Activated CD8-positive, alpha-beta memory T cell treated with anti-CD3 and anti-CD28 coated beads for 4 hours (primary cell): ENCODE results near the gene TCF25.
A peak's percentile ranks its signal among the peaks of the same experiment; 100 is the strongest.
"Not testable (repeated sequence)": the region's sequence is repeated elsewhere in the genome, so short reads cannot be mapped to it uniquely, and the experiment has no call there.

Source experiments
- DNase-seq, 2 donors: peaks; one replicate each; pipeline ENCODE4 v3.0.0-alpha.2; 2020; ENCODE audit warnings: low read depth in 2 of 2

Gene TCF25

DNA sequence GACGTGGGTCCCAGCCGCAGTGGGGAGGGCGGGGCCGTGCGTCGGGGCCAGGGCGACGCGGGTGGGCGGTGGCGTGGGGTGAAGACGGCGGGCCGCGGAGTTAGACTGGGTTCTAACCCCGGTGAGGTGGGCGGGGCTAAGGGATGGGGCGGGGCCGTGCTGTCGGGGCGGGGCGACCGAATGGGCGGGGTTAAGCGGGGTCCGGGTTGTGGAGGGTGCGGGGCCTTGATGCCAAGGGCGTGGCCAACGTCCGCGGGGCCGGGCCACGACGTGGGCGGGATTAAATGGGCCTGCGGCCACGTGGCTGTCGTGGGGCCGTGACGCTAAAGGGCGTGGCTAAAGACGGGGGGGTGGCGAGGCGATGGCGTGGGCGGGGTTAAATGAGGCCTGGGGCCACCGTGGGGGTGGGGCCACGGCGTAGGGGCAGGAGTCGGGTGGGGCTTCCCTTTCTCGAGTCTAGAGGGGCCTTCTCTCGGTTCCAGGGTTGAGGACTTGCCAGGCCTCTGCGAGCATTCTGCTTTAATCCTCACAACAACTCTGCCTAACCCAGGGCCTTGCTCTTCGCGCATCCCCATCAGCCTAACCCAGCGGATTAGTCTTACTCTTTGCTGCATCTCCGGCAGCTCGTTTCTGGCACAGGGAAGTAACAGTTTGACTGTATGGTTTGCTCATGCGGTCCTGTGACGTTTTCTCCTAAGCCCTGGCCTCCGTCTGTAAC, 739 bp downstream of the TCF25 start:
- DNase-seq, result peak; percentile 91 to 92

DNA sequence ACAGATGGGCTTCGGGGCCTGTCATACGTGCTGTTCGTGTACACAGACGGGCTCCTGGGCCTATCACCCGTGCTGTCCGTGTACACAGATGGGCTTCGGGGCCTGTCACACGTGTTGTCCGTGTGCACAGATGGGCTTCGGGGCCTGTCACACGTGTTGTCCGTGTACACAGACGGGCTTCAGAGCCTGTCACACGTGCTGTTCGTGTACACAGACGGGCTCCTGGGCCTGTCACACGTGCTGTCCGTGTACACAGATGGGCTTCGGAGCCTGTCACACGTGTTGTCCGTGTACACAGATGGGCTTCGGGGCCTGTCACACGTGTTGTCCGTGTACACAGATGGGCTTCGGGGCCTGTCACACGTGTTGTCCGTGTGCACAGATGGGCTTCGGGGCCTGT, 5.7 kb downstream of the TCF25 start:
- DNase-seq, result not testable (repeated sequence)

DNA sequence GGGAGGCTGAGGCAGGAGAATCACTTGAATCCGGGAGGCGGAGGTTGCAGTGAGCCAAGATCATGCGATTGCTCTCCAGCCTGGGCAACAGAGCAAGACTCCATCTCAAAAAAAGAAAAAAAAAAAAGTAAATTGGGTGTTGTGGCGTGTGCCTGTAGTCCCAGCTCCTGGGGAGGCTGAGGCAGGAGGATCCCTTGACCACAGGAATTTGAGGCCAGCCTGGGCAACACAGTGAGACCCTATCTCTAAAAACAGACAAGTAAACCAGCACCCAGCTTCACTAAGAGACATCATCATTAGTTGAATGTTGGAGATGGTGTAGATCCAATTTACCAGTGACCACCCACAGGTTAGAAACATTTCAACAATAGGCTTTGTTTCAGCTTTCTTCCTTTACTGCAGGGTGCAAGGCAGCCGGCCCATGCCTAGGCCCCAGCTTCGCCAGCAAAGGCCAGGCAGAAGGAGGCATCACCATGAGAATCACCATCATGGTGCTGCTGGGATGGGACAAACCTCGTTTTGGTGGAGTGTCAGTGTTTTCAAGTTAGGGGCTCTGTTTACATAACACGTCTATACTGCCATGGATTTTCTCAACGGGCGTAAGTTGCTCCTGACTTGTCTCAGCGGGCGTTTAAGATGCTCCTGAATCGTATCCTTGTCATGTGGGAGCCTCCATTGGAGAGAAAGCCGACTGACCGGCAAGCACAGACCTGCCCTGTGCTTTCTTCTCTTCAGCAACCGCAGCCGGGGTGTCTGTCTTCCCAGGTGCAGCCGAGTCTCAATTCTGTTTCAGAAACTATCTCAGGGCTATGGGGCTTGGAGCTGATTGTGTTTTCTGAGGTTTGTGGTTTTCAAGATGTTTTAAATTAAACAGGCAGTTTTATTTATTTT, 7.3 kb downstream of the TCF25 start:
- DNase-seq, result no peak

DNA sequence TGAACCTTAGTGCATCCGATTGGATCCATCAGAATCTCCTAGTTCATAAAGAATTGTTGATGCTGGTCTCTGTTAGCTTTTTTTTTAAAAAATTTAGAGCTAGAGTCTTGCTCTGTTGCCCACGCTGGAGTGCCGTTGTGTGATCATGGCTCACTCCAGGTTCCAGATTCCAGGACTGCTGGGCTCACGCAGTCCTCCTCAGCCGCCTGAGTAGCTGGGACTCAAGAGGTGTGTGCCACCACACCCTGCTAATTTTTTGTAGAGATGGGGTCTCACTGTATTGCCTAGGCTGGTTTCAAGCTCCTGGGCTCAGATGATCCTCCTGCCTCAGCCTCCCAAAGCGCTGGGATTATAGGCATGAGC, 8.0 kb downstream of the TCF25 start:
- DNase-seq, result no peak

DNA sequence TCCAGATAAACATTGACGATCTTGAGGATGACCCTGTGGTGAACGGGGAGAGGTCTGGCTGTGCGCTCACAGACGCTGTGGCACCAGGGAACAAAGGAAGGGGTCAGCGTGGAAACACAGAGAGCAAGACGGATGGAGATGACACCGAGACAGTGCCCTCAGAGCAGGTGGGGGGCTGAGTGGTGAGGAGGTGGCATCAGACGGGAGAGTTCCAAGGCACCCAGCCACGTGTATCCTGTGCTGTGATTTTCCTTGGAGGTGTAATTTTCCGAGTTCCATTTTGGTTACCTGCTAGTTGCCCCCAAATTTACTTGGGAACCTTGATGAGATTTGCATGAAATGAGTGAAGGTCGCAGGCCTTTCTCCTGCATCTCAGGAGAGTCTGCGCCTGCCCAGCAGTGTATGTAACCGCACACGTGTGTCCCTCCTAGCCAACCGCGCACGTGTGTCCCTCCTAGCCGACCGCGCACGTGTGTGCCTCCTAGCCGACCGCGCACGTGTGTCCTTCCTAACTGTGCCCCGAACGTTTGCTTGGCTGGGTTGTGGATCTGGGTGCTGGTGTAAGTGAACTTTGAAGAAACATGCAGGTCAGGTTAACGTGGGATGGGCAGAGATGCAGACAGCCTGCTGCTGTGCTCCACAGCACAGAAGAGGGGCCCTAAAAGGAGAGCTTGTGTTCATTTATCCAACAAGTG, 10.1 kb downstream of the TCF25 start:
- no peak for DNase-seq

DNA sequence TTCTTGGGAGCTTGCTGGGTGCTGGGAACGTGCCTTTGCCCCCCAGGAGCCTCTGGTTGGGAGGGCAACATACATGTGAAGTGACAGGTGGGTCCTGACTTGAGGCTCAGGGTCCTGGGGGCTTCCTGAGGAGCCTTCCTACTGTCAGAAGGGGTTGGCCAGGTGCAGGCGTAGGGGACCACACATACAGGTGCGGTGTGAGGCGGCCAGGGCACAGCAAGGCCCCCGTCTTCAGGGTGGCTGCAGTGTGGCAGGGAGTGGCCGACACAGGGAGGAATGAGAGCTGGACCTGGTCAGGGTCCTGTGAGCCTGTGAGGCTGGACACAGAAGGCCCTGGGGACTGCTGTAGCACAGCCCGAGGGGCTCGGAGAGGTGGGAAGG, 10.6 kb downstream of the TCF25 start:
- no peak for DNase-seq

DNA sequence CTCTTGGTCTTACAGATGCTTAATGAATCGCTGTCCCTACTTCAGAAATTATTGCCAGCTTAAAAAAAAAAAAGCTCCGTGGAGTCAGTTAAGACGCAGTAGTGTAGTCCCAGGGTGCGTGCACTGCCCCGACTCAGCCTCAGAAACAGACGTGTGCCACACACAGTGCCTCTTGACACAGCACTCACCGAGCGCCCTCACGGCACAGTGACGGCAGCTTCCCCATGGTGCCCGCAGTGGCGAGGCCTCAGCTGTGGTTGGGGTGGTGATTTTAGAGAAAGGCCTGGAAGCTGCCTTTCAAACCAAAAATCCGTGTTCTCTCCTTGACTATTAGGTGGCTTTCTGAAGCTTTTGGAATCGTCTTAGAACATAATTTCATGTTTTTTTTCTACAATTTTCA, 13.9 kb downstream of the TCF25 start:
- no peak for DNase-seq

DNA sequence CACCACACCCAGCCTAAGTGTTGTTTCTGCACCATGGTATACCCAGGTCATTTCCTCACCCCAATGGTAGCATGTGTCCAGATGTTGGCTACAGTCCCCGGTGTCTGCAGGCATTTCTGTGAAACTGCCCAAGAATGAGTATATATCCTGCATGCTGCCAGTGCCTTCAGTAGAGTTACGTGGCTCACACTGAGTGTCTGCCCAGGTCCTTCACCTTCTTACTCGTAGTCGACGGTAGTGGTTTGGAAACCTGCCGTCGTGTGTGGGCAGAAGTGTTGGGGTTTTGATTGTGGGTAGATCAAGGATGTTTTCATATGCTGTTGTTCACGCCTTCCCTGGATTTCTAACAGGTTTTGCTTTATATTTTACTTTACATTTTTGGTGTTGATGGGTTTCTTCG, 16.8 kb downstream of the TCF25 start:
- DNase-seq, result no peak

DNA sequence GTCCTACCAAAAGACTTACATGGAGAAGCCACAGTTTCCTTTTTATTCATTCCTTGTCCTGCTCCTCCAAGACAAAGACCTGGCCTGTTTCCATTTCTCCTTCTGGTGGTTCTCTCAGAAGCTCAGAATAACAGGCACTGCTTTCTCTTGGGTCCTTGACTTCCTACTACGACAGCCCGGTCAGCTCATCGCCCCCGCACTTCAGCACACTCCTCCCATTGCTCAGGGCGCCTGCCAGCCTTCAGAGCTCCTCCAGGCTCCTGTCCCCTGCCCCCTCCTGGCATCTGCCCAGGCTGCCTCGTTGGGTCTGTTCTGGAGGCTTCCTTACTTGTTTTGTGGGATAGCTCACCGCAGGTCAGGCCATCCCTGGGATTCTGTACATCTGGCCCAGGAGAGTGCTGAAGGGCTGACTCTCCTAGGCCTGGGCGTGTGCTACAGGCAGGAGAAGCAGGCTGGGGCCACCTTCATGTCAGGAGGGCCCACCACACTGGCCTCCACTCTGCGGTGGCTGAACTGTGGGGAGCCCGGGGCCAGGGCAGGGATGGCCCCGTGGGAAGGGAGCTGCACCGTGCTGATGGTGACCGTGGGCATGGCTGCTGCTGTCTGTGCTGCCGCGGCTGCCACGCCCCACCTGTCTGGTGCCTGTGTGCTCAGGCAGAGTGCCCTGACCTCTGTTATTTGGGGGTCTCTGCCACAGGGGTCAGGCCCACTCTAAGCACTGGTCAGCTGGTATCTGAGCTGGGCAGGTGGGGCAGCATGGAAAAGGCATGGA, 17.7 kb downstream of the TCF25 start:
- no peak for DNase-seq

DNA sequence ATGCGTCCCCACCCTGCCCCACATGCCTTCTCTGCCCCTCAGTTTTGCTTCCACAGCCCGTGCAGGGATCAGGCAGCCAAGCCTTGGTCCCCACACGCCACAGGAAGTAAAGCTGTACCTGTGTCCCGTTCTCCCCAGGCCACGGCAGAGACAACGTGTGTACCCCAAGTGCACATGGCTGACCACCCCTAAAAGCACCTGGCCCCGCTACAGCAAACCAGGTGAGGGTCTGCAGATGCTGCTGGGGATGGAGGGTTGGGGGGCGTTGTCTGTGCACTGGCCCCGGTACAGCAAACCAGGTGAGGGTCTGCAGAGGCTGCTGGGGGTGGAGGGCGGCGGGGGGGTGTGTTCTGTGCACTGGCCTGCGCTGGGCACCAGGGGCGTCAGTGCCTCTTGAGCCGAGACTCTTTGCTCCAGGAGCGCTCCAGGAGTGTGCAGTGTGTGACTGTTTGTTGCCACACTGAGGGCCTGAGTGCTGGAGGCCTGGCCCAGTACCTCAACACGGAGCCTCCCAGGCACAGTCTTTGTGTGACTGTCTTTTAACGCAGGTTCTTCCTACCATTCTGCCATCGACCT, 18.8 kb downstream of the TCF25 start:
- no peak for DNase-seq

DNA sequence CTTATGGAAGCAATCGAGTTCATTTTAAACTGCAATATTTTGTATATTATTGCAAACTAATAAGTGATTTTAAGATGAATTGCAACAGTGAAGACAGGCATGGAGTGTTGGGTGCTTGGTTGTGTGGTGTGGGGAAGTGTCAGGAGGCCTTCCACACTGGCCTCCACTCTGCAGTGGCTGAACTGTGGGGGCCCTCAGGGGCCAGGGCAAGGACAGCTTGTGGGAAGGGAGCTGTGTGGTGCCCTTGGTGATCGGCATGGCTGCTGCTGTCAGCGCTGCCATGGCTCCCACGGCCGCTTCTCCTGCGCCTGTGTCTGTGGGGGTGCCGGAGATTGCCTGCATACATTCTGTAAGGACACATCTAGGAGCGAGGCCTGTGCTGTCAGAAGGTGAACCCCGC, 19.2 kb downstream of the TCF25 start:
- no peak for DNase-seq

DNA sequence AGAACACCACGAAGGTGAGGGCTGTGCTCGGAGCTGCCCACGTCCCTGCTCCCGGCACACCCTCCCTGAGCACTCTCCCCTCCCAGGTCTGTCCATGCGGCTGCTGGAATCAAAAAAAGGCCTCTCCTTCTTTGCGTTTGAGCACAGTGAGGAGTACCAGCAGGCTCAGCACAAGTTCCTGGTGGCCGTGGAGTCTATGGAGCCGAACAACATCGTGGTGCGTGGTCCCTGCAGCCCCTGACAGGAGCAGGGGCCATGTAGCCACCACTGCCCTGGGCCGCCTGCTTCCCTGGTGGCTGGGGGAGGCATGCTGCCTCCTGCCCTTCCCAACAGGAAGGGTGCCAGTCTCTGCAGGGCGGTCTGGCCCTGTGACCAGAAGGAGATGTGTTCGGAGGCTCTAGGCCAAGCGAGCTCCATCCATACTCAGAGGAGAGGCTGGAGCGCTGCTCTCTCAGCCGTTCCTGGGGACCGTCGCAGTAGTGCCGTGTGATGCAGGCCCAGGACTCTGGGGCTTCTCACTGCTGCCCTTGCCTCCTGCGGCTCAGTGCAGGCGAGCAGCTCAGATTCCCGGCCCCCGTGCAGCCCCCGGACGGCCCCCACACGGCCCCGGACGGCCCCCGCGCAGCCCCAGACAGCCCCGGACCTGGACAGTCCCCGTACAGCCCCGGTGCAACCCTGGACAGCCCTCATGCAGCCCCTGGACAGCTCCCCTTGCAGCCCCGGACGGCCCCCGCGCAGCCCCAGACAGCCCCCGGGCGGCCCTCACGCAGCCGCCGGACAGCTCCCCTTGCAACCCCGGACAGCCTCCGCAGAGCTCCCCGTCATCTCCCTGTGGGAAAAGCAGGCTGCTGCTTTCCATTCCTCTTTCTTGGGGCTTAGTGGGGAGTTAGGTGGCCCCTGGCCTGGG, 20.5 kb downstream of the TCF25 start:
- no peak for DNase-seq

DNA sequence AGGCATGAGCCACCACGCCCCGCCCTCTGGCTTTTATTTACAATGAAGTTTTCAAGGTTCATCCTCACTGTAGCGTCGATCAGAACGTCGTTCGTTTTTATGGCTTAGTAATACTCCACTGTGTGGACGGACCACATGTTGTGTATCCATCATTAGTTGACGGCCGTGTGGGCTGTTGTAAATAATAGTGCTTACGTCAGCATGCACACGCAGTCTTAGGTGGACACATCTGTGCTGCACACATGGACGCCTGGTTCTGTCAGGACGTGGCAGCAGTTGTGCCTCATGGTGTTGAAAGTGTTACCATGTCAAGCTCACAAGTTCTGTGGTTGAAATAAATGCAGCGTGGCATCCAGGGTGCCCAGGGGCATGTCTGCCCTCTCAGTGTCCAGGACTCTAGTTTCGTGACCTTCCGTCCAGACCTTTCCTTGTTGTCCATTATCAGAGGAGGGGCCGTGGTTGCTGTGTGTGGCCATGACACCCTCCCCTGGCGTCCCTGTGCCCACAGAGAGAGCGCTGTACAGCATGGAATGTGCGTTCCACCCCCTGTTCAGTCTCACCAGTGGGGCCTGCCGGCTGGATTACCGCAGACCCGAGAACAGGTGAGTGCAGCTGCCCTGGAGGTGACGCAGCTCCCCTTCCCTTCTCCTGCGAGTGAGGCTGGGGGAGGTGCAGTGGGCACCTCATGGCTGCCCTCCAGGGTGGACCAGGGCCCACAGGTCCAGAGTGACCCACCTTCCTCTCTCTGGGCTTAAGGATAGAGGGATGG, 22.3 kb downstream of the TCF25 start:
- DNase-seq, result no peak

DNA sequence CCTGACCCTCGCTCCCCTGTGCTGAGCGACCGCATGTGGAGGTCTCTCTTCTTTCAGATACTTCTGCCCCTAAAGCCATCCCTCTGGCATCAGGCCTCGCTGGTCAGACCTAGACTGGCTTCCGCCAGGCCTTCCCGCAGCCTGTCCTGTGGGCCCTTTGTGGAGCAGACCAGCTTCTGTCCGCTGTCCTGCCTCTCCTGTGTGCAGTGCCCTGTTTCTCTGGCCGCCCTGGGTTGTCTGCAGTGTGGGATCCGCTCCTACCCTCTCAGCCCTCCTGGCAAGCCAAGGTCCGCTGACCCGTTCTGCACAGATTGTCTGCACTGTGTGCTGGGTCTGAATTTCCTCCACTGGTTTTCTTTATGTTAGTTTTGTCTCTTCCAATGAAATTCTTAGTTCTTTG, 23.8 kb downstream of the TCF25 start:
- DNase-seq, result no peak

DNA sequence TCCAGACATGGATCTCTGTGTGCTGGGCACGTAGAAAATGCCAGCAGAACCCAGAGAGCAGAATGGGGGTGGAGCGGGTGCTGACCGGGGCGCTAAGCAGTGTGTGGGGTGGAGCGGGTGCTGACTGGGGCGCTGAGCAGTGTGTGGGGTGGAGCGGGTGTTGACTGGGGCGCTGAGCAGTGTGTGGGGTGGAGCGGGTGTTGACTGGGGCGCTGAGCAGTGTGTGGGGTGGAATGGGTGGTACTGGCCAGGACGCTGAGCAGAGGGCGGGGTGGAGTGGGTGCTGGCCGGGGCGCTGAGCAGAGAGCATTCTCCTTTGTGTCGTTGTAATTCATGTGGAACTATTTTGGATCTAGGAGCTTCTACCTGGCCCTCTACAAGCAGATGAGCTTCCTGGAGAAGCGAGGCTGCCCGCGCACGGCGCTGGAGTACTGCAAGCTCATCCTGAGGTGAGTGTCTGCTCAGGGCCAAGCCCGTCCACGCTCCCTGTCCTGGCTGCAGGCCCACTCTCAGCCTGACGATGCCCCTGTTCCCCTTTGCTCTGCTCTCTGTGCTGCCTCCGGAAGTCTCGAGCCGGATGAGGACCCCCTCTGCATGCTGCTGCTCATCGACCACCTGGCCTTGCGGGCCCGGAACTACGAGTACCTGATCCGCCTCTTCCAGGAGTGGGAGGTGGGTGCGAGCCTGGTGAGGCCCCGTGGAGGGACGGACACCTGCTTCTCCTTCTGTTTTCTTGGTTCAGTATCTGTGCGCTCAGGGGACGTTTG, 25.0 kb downstream of the TCF25 start:
- no peak for DNase-seq

DNA sequence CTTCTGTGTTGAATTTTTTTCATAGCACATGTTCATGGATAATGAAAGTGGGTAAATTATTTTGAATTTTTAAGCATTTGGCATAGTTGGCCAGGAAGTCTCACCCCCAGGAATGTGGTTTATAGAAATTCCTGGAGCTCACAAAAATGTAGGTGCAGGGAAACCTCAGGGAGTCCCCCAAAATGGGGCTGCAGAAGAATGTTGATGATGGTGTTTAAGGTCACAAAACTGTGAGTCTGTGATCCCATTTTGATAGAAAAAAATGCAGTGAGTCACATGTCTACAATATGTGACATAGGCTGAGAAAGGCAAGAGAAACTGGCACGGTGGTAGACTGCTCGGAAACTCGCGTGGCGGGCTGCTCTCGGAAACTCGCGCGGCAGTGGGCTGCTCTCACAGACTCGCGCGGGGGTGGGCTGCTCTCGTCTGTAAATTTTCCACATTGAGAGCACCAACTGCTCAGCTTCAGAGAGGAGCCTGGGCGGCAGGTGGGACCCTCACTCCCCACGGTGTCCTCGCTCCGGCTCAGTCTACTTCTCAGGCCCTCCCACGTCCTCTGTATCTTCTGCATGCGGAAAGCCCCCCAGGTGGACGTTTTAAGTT, 26.6 kb downstream of the TCF25 start:
- no peak for DNase-seq

DNA sequence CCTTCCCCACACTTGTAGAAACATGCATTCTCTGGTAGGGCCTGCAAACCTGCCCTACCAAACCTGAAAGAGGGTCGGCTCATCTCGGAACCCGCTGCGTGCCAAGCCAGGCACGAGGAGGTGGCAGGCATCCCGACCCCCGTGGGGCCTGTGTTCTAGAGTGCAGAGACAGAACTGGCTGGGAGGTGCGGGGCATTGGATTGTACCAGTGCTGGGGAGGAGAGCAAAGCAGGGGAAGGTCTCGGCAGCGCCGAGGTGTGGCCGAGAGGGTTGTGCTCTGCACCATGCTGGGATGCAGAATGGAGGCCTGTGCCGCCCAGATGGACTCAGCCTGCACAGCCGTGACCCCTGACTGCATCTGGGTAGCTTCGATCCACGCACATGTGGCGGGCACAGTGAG, 27.5 kb downstream of the TCF25 start:
- no peak for DNase-seq

DNA sequence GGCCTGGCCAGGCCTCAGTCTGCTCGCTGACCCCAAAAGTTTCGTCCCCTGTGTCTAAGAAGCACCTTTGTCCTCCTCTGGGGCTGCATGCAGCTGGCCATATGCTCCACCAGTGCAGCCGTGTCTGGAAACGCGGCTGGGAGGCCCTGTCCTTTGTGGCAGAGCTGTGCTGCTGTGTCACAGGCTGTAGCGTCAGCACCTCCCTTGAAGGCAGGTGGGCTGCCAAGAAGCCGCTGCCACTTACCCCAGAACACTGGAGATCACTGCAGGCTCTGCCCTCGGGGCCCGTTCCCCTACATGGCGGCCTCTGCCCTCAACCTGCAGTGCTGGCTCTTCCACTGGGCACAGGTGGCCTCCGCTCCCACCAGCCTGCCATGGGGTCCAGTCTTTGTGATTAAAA, 29.6 kb downstream of the TCF25 start:
- DNase-seq, result no peak
